CD4-positive, CD25-positive, alpha-beta regulatory T cell (primary cell): Measurements from ENCODE around the gene AURKA. TPM values are rescaled to one million over a fixed set of nuclear protein-coding genes. Genes with fewer than 3 reads are reported as not detected.

Source experiments
- ATAC-seq, 2 donors: fragments of 150-1000 bp; cut with Tn5 transposase; one replicate each; pipeline ENCODE4 v1.10.0; 2021; ENCODE audit warnings: low read depth in 2 of 2, moderate number of reproducible peaks in 2 of 2, moderate library complexity in 1 of 2
- DNase-seq, 3 donors: peaks; one replicate each; pipeline versions ENCODE4 v3.0.0 to v3.0.0-alpha.2; 2012 to 2022; ENCODE audit warnings: mixed read lengths in 1 of 3
- H3K27ac ChIP-seq: one replicate; pipeline ENCODE4 v1.7.0; 2013; ENCODE audit warnings: mild to moderate bottlenecking, low read length; ENCODE audit not compliant: insufficient read depth, poor library complexity, severe bottlenecking
- H3K27me3 ChIP-seq: one replicate; pipeline ENCODE4 v1.7.0; 2013; ENCODE audit warnings: low read length; ENCODE audit not compliant: control insufficient read depth, insufficient read depth
- H3K36me3 ChIP-seq: one replicate; pipeline ENCODE4 v1.7.0; 2013; ENCODE audit warnings: mild to moderate bottlenecking, low read length, moderate library complexity; ENCODE audit not compliant: control insufficient read depth, insufficient read depth
- H3K4me1 ChIP-seq: 2 replicates; pipeline ENCODE4 v1.7.0; 2013; ENCODE audit warnings: mild to moderate bottlenecking, low read length; ENCODE audit not compliant: insufficient read depth, control insufficient read depth, poor library complexity, severe bottlenecking
- H3K4me3 ChIP-seq: one replicate; pipeline ENCODE4 v1.7.0; 2013; ENCODE audit warnings: low read depth, mild to moderate bottlenecking, low read length, moderate library complexity
- H3K9me3 ChIP-seq, 2 experiments: 1 replicate in 1 of 2; 2 replicates in 1 of 2; pipeline ENCODE4 v1.7.0; 2013; ENCODE audit warnings: low read length in 2 of 2, mild to moderate bottlenecking in 1 of 2, moderate library complexity in 1 of 2; ENCODE audit not compliant: control insufficient read depth in 2 of 2
- H3K27ac Mint-ChIP-seq, 3 donors: one replicate each; pipeline ENCODE4 v1.8.0; 2020 to 2022; ENCODE audit warnings: mild to moderate bottlenecking in 3 of 3, mixed read lengths in 3 of 3, moderate library complexity in 2 of 3
- H3K27me3 Mint-ChIP-seq: one replicate; pipeline ENCODE4 v1.8.0; 2022; ENCODE audit warnings: mild to moderate bottlenecking, mixed read lengths
- H3K36me3 Mint-ChIP-seq: one replicate; pipeline ENCODE4 v1.8.0; 2020; ENCODE audit warnings: mixed read lengths
- H3K4me1 Mint-ChIP-seq, 4 donors: one replicate each; pipeline ENCODE4 v1.8.0; 2020 to 2022; ENCODE audit warnings: mixed read lengths in 4 of 4, mild to moderate bottlenecking in 1 of 4
- H3K4me3 Mint-ChIP-seq, 4 donors: one replicate each; pipeline ENCODE4 v1.8.0; 2020 to 2022; ENCODE audit warnings: mild to moderate bottlenecking in 4 of 4, mixed read lengths in 4 of 4, moderate library complexity in 3 of 4
- H3K9me3 Mint-ChIP-seq, 7 donors: one replicate each; pipeline ENCODE4 v1.8.0; 2020 to 2022; ENCODE audit warnings: mixed read lengths in 7 of 7, mild to moderate bottlenecking in 3 of 7, moderate library complexity in 2 of 7
- polyA plus RNA-seq, 4 donors: library from polyadenylated mRNA; unstranded; fragments of 300-500 nt; fragmentation: Illumina TruSeq; gene quantifications; one replicate each; pipeline ENCODE4 v1.2.3, GENCODE V29; 2021
- total RNA-seq: library from RNA; stranded (reverse); gene quantifications from one replicate; pipeline ENCODE4 v1.2.3, GENCODE V29; 2022

Gene AURKA
- total and polyA plus RNA-seq, 5 donors from 2014 or later, result 2.1 to 4.2 (median 3.6) TPM

DNA sequence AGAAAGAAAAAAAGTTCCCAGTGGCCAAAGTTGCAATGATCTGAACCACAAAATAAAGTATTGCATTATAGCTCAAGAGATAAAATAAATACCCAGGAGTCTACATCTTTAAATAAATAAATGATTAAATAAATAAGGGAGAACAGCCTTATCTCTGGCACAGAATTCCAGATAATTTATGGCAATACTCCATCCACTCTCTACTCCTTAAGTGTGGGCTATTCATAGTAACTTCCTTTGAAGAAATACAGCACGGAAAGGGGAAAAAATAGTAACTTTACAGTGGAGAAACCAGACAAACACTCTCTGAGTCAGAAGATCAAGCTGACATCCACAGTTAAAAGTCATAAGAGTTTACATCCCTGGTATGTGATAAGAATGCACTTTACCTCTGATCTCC is 11.6 kb downstream of the AURKA start:
- H3K27ac ChIP-seq, result no peak overlapping the region
- no peak for DNase-seq
- peak overlapping the region in 1 of 3 donors; percentile 14 for H3K27ac Mint-ChIP-seq
- no peaks in the 10 kb centered on the region for H3K27me3 Mint-ChIP-seq
- H3K4me1 Mint-ChIP-seq, result peaks cover 7 to 50% (median 14%) of the 10 kb centered on the region in 4 donors
- H3K9me3 ChIP-seq, result no peaks in the 10 kb centered on the region
- no peak for ATAC-seq
- H3K36me3 ChIP-seq, result no peaks in the 10 kb centered on the region
- no peak overlapping the region for H3K4me3 Mint-ChIP-seq
- H3K36me3 Mint-ChIP-seq, result peaks cover 12% of the 10 kb centered on the region
- peaks cover 6% of the 10 kb centered on the region for H3K4me1 ChIP-seq
- H3K27me3 ChIP-seq, result no peaks in the 10 kb centered on the region
- H3K9me3 Mint-ChIP-seq, result no peaks in the 10 kb centered on the region
- H3K4me3 ChIP-seq, result no peak overlapping the region

DNA sequence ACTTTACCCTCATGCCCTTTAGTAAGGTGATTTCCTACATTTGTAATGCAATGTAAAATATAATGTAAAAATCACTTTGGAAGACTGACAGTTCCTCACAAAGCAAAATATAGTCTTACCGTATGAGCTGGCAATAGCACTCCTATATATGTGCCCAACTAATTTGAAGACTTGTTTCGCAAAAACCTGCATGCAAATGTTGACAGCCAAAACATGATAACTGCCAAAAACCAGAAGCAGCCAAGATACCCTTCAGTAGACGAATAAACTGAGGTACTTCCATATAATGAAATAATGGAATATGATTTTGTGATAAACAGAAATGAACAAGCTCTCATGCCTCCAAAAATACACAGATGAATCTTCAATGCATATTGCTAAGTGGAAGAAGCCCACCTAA is 13.6 kb downstream of the AURKA start:
- peaks cover 7% of the 10 kb centered on the region for H3K36me3 Mint-ChIP-seq
- peaks cover 8 to 51% (median 18%) of the 10 kb centered on the region in 4 donors for H3K4me1 Mint-ChIP-seq
- no peak for DNase-seq
- Histone ChIP-seq H3K9me3 (no peaks in the 10 kb centered on the region), H3K4me3 (no peak overlapping the region), H3K27ac (no peak overlapping the region), H3K27me3 (no peaks in the 10 kb centered on the region), H3K36me3 (no peaks in the 10 kb centered on the region), H3K4me1 (peaks cover 12% of the 10 kb centered on the region)
- no peaks in the 10 kb centered on the region for H3K27me3 Mint-ChIP-seq
- no peaks in the 10 kb centered on the region for H3K9me3 Mint-ChIP-seq
- no peak overlapping the region for H3K4me3 Mint-ChIP-seq
- H3K27ac Mint-ChIP-seq, result peak overlapping the region in 2 of 3 donors; percentile 15 to 75
- no peak for ATAC-seq

DNA sequence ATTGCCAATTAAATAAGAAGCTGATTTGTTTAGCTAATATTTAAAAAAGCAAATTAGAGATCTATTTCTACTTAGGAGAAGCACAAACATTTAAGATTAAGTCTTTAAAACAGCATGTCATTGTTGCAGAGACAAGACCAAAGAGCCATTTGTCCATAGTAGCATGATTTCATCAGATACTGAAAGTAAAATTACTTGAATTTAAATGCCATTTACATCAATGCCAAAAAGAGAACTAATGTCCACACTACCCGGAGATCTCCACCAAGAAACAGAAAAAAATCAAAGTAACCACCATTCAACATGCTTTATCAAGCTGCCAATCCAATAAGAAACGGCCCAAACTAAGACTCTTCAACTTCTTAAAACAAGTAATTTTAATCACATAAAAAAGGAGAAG is 15.7 kb downstream of the AURKA start:
- ATAC-seq, result no peak
- H3K27ac Mint-ChIP-seq, result peak overlapping the region; percentile 22 to 71 (median 30)

DNA sequence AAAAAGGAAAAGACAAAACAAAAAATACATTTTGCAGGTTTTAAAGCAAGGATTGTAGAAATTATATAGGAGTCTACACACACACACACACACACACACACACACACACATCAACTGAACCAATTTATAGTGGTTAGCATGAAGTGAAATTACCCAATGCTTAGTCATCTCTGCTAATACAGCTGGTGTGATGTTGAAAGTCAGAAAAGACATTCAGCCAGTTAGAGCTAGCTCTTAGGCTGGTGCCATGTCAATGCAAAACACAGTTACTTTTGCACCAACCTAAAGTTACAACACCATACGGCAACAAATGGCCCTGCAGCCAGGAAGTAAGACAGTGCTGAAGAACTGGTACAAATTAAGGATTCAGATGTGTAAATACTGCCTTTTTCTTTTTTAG is 18.1 kb downstream of the AURKA start:
- DNase-seq (peak in 2 of 3 donors; percentile 30 to 51), ATAC-seq (peak; percentile 74 to 83)
- H3K9me3 ChIP-seq, result no peaks in the 10 kb centered on the region
- Mint-ChIP-seq H3K4me1 (peaks cover 14 to 39% (median 23%) of the 10 kb centered on the region in 4 donors), H3K27me3 (no peaks in the 10 kb centered on the region), H3K4me3 (peak overlapping the region in 2 of 4 donors; percentile 44 to 54), H3K9me3 (no peaks in the 10 kb centered on the region), H3K36me3 (peaks cover 16% of the 10 kb centered on the region), H3K27ac (peak overlapping the region; percentile 20 to 45 (median 22))
- peak overlapping the region; percentile 29 for H3K27ac ChIP-seq
- H3K4me3 ChIP-seq, result peak overlapping the region; percentile 66
- peaks cover 2% of the 10 kb centered on the region for H3K36me3 ChIP-seq
- no peaks in the 10 kb centered on the region for H3K27me3 ChIP-seq
- H3K4me1 ChIP-seq, result peaks cover 22% of the 10 kb centered on the region

More for the DNA sequence above, 15.7 kb downstream of the AURKA start:
- Mint-ChIP-seq H3K36me3 (peaks cover 7% of the 10 kb centered on the region), H3K4me1 (peaks cover 14 to 48% (median 23%) of the 10 kb centered on the region in 4 donors), H3K4me3 (no peak overlapping the region), H3K9me3 (no peaks in the 10 kb centered on the region), H3K27me3 (no peaks in the 10 kb centered on the region)
- no peaks in the 10 kb centered on the region for H3K36me3 ChIP-seq
- no peaks in the 10 kb centered on the region for H3K27me3 ChIP-seq
- peak overlapping the region; percentile 22 for H3K4me3 ChIP-seq
- H3K27ac ChIP-seq, result no peak overlapping the region
- H3K4me1 ChIP-seq, result peaks cover 22% of the 10 kb centered on the region
- no peak for DNase-seq
- H3K9me3 ChIP-seq, result no peaks in the 10 kb centered on the region

DNA sequence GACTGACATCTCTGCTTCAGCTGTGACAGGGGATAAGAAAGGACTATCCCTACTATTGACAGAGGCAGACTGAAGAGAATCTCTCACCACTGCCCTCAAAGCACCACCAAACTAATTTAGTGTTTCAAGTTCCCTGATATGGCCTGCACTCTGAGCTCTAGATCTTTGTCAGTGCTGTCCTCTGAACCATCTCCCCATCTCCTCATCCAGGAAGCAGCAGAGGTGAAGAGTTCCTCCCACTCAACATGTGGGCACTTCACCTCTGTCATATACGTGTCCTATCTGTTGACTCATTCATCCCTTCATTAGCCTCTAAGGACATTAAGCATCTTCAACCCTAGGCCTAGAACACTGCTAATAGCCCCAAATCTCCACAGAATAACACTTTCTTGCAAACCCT is 19.2 kb downstream of the AURKA start:
- H3K36me3 ChIP-seq, result peaks cover 2% of the 10 kb centered on the region
- Mint-ChIP-seq H3K9me3 (no peaks in the 10 kb centered on the region), H3K4me1 (peaks cover 14 to 39% (median 20%) of the 10 kb centered on the region in 4 donors), H3K4me3 (peak overlapping the region in 1 of 4 donors; percentile 29), H3K27me3 (no peaks in the 10 kb centered on the region), H3K27ac (peak overlapping the region; percentile 22 to 68 (median 39)), H3K36me3 (peaks cover 21% of the 10 kb centered on the region)
- DNase-seq, result peak in 1 of 3 donors; percentile 12
- H3K27me3 ChIP-seq, result no peaks in the 10 kb centered on the region
- ATAC-seq, result peak; percentile 34 to 39
- peak overlapping the region; percentile 39 for H3K27ac ChIP-seq
- peak overlapping the region; percentile 7 for H3K4me3 ChIP-seq
- H3K4me1 ChIP-seq, result peaks cover 22% of the 10 kb centered on the region
- H3K9me3 ChIP-seq, result no peaks in the 10 kb centered on the region

DNA sequence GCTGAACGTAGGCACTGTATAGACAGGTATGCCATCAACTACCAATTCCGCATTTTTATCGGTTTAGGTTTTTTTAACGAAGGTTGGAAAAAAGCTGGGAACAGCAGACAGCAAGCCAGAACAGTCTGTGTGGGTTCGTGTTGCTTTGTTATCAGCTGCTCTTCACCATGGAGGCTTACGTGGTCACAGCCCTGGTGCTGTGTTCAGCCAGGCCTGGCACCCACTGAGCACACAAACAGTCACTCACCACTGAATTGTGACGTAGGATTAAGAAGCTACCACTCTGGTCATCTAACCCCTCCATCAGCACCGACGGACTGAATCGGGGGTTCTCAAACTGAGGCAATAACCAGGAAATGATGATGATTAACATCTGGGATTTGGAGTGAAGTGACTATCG is 20.0 kb downstream of the AURKA start:
- Histone ChIP-seq H3K36me3 (peaks cover 5% of the 10 kb centered on the region), H3K27me3 (no peaks in the 10 kb centered on the region), H3K4me3 (no peak overlapping the region), H3K9me3 (no peaks in the 10 kb centered on the region), H3K27ac (no peak overlapping the region), H3K4me1 (peaks cover 22% of the 10 kb centered on the region)
- no peak for ATAC-seq
- no peaks in the 10 kb centered on the region for H3K9me3 Mint-ChIP-seq
- peaks cover 26% of the 10 kb centered on the region for H3K36me3 Mint-ChIP-seq
- H3K27me3 Mint-ChIP-seq, result no peaks in the 10 kb centered on the region
- DNase-seq, result no peak
- no peak overlapping the region for H3K4me3 Mint-ChIP-seq
- no peak overlapping the region for H3K27ac Mint-ChIP-seq
- peaks cover 14 to 34% (median 20%) of the 10 kb centered on the region in 4 donors for H3K4me1 Mint-ChIP-seq

DNA sequence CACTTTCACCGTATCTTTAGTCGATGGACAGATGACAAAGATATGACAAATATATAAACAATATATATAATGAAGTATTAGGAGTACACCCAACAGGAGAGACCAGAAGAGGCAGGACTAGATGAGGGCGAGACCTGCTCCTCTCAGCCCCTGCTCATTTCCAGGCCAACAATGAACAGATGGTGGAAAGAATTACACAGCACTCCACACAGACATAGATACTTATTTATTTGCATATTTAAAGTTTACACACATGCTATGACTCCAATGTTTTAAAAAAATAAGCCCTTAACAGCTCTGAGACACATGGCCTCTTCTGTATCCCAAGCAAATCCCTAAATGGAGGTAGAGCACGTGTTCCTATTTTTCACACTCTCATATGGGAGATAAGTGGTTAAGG is 22.8 kb downstream of the AURKA start:
- no peak for ATAC-seq
- no peaks in the 10 kb centered on the region for H3K9me3 Mint-ChIP-seq
- H3K4me3 Mint-ChIP-seq, result no peak overlapping the region
- Histone ChIP-seq H3K36me3 (peaks cover 23% of the 10 kb centered on the region), H3K4me3 (no peak overlapping the region), H3K27me3 (no peaks in the 10 kb centered on the region), H3K27ac (no peak overlapping the region), H3K9me3 (no peaks in the 10 kb centered on the region), H3K4me1 (peaks cover 13% of the 10 kb centered on the region)
- H3K4me1 Mint-ChIP-seq, result peaks cover 6 to 16% (median 10%) of the 10 kb centered on the region in 4 donors
- H3K27ac Mint-ChIP-seq, result peak overlapping the region in 1 of 3 donors; percentile 23
- no peaks in the 10 kb centered on the region for H3K27me3 Mint-ChIP-seq
- no peak for DNase-seq
- H3K36me3 Mint-ChIP-seq, result peaks cover 37% of the 10 kb centered on the region
